Trophoblast cell (in vitro differentiated cells and primary cell): ENCODE measurements around the gene LZTS2.

Source experiments
- DNase-seq, 2 donors: peaks; one replicate each; pipeline ENCODE4 v3.0.0-alpha.2; 2016
- H2AFZ ChIP-seq: 2 replicates; pipeline ENCODE4 v1.6.1; 2013; ENCODE audit warnings: low read length, moderate library complexity, mild to moderate bottlenecking; ENCODE audit not compliant: insufficient read depth, poor library complexity
- H2AK5ac ChIP-seq: 2 replicates; pipeline ENCODE4 v1.6.1; 2013; ENCODE audit warnings: mild to moderate bottlenecking, low read length
- H2BK120ac ChIP-seq: 2 replicates; pipeline ENCODE4 v1.6.1; 2013; ENCODE audit warnings: low read length, mild to moderate bottlenecking, moderate library complexity; ENCODE audit not compliant: insufficient read depth, poor library complexity
- H2BK12ac ChIP-seq: 2 replicates; pipeline ENCODE4 v1.6.1; 2013; ENCODE audit warnings: mild to moderate bottlenecking, low read length, moderate library complexity
- H2BK5ac ChIP-seq: 2 replicates; pipeline ENCODE4 v1.6.1; 2013; ENCODE audit warnings: low read length, low read depth, moderate library complexity, mild to moderate bottlenecking; ENCODE audit not compliant: poor library complexity
- H3K14ac ChIP-seq: 2 replicates; pipeline ENCODE4 v1.6.1; 2013; ENCODE audit warnings: mild to moderate bottlenecking, low read length
- H3K18ac ChIP-seq: 2 replicates; pipeline ENCODE4 v1.6.1; 2013; ENCODE audit warnings: mild to moderate bottlenecking, low read length
- H3K23ac ChIP-seq: 2 replicates; pipeline ENCODE4 v1.6.1; 2013; ENCODE audit warnings: low read length
- H3K27ac ChIP-seq: 2 replicates; pipeline ENCODE4 v1.5.1; 2013; ENCODE audit warnings: low read depth, mild to moderate bottlenecking, inconsistent platforms, low read length, moderate library complexity
- H3K27me3 ChIP-seq: 2 replicates; pipeline ENCODE4 v1.6.1; 2013; ENCODE audit warnings: inconsistent platforms, mild to moderate bottlenecking, low read length, moderate library complexity; ENCODE audit not compliant: insufficient read depth
- H3K36me3 ChIP-seq, 2 experiments: 1 replicate in 1 of 2; 2 replicates in 1 of 2; pipeline ENCODE4 v1.6.1; 2013; ENCODE audit warnings: low read length in 2 of 2, mild to moderate bottlenecking in 2 of 2, moderate library complexity in 1 of 2; ENCODE audit not compliant: insufficient read depth in 2 of 2, control insufficient read depth in 1 of 2
- H3K4ac ChIP-seq: 2 replicates; pipeline ENCODE4 v1.6.1; 2013; ENCODE audit warnings: low read depth, mild to moderate bottlenecking, low read length, moderate library complexity
- H3K4me1 ChIP-seq, 2 experiments: 1 replicate in 1 of 2; 2 replicates in 1 of 2; pipeline ENCODE4 v1.6.1; 2013; ENCODE audit warnings: low read length in 2 of 2, mild to moderate bottlenecking in 2 of 2, moderate library complexity in 1 of 2; ENCODE audit not compliant: insufficient read depth in 2 of 2, control insufficient read depth in 1 of 2
- H3K4me2 ChIP-seq: 2 replicates; pipeline ENCODE4 v1.6.1; 2013; ENCODE audit warnings: inconsistent platforms, mild to moderate bottlenecking, low read length, moderate library complexity
- H3K4me3 ChIP-seq: 2 replicates; pipeline ENCODE4 v1.5.1; 2013; ENCODE audit warnings: mild to moderate bottlenecking, low read depth, low read length, inconsistent platforms
- H3K79me1 ChIP-seq: one replicate; pipeline ENCODE4 v1.6.1; 2013; ENCODE audit warnings: low read length
- H3K79me2 ChIP-seq: 2 replicates; pipeline ENCODE4 v1.6.1; 2013; ENCODE audit warnings: low read length, mild to moderate bottlenecking; ENCODE audit not compliant: control insufficient read depth, insufficient read depth, poor library complexity
- H3K9ac ChIP-seq: 2 replicates; pipeline ENCODE4 v1.6.1; 2013; ENCODE audit warnings: mild to moderate bottlenecking, low read length
- H3K9me3 ChIP-seq: 2 replicates; pipeline ENCODE4 v1.6.1; 2013; ENCODE audit warnings: low read depth, mild to moderate bottlenecking, control low read depth, inconsistent platforms, low read length; ENCODE audit not compliant: insufficient read depth
- H4K12ac ChIP-seq: 2 replicates; pipeline ENCODE4 v1.6.1; 2013; ENCODE audit warnings: low read depth, mild to moderate bottlenecking, low read length, moderate library complexity
- H4K8ac ChIP-seq: 2 replicates; pipeline ENCODE4 v1.6.1; 2013; ENCODE audit warnings: low read depth, mild to moderate bottlenecking, low read length, moderate library complexity
- H4K91ac ChIP-seq: one replicate; pipeline ENCODE4 v1.6.1; 2013; ENCODE audit warnings: low read depth, mild to moderate bottlenecking, low read length, moderate library complexity
- WGBS: extraction: QIAGEN DNeasy Blood & Tissue Kit; methylation state at CpG from one replicate; pipeline ENCODE4 v1.1.7; 2013; ENCODE audit warnings: missing lambda C conversion rate; ENCODE audit not compliant: insufficient read length, insufficient coverage; ENCODE audit errors: extremely low coverage; 5-methylcytosine and 5-hydroxymethylcytosine counted together

LZTS2 gene

DNA sequence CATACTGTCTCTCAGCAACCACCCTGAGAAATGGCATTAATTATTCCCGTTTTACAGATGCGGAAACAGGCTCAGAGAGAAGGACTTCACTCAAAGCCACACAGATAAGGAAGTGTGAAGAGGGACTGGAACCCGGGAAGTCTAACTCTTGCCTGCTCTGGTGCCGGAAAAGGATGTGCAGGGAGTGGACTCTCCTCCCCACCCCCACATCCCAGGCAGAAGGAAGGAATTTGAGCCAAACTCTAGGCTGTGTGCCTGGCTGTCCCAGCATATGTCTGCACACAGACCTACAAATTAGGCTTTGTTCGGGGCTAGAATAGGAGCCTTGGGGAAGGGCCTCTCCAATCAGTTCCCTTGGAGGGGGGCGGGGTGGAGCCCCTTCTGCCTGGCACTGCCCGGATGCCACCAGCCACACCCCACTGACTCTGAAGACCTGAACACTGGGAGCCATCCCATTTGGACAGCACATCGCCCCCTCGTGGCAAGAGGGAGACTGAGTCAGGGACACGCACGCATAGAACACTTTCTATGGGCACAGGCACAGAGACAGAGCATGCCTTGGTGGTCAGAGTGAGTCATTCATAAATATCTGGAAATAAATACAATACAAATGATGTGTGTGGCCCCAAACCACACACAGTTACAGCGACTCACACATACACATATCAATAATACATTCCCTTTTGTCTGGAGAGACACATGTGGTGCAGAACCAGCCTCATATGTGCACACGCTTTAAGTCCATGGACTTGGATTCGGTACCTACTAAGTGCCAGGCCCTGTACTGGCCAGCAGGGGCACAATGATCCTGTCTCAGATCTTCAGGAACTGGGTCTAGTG is 13.1 kb downstream of the LZTS2 start:
- no peak overlapping the region for H3K4me2 ChIP-seq
- no CpG with 5 or more reads among the region's 14 CpGs for WGBS
- H3K9me3 ChIP-seq, result no peaks in the 10 kb centered on the region
- H2AFZ ChIP-seq, result no peak overlapping the region
- peaks cover 9% of the 10 kb centered on the region for H3K27me3 ChIP-seq
- no peaks in the 10 kb centered on the region for H3K36me3 ChIP-seq
- H4K8ac ChIP-seq, result no peak overlapping the region
- no peak overlapping the region for H2BK12ac ChIP-seq
- H4K12ac ChIP-seq, result no peak overlapping the region
- no peak overlapping the region for H2BK5ac ChIP-seq
- no peak overlapping the region for H3K27ac ChIP-seq
- H3K79me2 ChIP-seq, result no peaks in the 10 kb centered on the region
- peak; percentile 77 to 89 for DNase-seq
- no peak overlapping the region for H3K4me3 ChIP-seq
- H2AK5ac ChIP-seq, result no peak overlapping the region
- no peak overlapping the region for H3K14ac ChIP-seq
- no peak overlapping the region for H2BK120ac ChIP-seq
- no peak overlapping the region for H3K23ac ChIP-seq
- no peak overlapping the region for H3K4ac ChIP-seq
- no peak overlapping the region for H3K9ac ChIP-seq
- H3K18ac ChIP-seq, result no peak overlapping the region
- H3K79me1 ChIP-seq, result no peaks in the 10 kb centered on the region
- no peak overlapping the region for H4K91ac ChIP-seq
- no peaks in the 10 kb centered on the region for H3K4me1 ChIP-seq

DNA sequence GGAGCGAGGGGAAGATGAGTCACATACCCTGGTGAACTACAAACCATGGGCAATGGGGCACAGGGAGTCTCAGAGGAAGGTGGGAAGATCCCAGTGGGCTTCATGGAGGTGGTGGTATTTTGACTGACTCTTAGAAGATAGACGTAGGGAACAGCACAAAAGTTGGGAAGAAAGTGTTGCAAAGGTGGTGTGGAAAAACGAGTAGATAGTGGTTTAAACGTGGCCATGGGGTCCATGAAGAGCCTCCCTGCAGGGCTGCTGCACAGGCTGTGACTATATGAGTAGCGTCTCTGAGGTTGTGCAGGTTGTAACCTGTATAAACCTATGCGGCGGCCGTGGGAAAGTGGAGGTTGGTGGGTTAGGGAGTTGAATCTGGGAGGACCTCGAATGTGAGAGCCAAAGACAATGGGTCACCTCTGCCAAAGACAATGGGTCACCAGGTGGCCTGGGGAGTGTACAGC is 13.8 kb downstream of the LZTS2 start:
- H3K4me2 ChIP-seq, result no peak overlapping the region
- H4K12ac ChIP-seq, result no peak overlapping the region
- no peak overlapping the region for H3K4me3 ChIP-seq
- H3K79me1 ChIP-seq, result no peaks in the 10 kb centered on the region
- H3K18ac ChIP-seq, result no peak overlapping the region
- H3K36me3 ChIP-seq, result no peaks in the 10 kb centered on the region
- H2BK120ac ChIP-seq, result no peak overlapping the region
- H3K14ac ChIP-seq, result no peak overlapping the region
- no peak overlapping the region for H3K23ac ChIP-seq
- no peak overlapping the region for H4K8ac ChIP-seq
- peaks cover 3 to 5% of the 10 kb centered on the region in 2 experiments for H3K4me1 ChIP-seq
- no peak overlapping the region for H3K27ac ChIP-seq
- H3K4ac ChIP-seq, result no peak overlapping the region
- H4K91ac ChIP-seq, result no peak overlapping the region
- H3K9ac ChIP-seq, result no peak overlapping the region
- H3K79me2 ChIP-seq, result no peaks in the 10 kb centered on the region
- DNase-seq, result no peak
- H3K27me3 ChIP-seq, result peaks cover 9% of the 10 kb centered on the region
- no peak overlapping the region for H2AFZ ChIP-seq
- H3K9me3 ChIP-seq, result no peaks in the 10 kb centered on the region
- H2AK5ac ChIP-seq, result no peak overlapping the region
- no peak overlapping the region for H2BK5ac ChIP-seq
- H2BK12ac ChIP-seq, result no peak overlapping the region
- WGBS, result 100% methylated on average over 2 of the region's 9 CpGs

DNA sequence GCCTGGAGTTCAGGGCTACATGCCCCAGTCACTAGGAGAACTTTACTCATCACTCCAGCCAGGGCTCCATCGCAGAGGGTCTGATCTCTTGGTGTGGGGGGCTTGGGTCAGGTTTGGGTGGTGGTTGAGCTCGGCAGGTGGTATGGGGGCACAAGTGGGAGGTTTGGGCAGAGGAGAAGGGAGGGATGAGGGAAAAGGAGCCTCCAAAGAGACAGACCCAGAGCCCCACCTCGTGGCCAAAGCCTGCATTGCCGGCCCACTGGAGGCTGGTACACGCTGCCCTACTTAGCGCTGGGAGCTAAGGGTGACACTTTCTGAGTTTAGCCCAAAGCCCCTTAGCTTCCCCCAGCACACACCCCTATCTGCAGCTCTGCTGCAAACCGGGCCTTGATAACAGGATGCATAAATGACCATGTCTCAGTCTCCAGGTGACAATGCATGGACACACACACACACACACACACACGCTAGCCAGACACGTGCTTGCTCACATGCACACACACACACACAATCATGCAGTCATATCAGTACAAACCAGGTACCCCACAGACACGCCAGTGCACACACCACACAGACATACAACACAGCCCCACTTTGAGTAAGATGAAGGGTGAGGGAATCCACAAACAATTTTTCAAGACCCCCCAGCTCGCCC is 14.7 kb downstream of the LZTS2 start:
- Histone ChIP-seq H3K79me2 (no peaks in the 10 kb centered on the region), H4K8ac (no peak overlapping the region), H3K4me3 (no peak overlapping the region), H3K9me3 (peaks cover 2% of the 10 kb centered on the region), H2BK120ac (no peak overlapping the region), H4K91ac (no peak overlapping the region), H3K4ac (no peak overlapping the region), H4K12ac (no peak overlapping the region), H2BK5ac (no peak overlapping the region), H3K23ac (no peak overlapping the region), H2AK5ac (no peak overlapping the region), H3K18ac (no peak overlapping the region), H2BK12ac (no peak overlapping the region), H3K27me3 (peaks cover 9% of the 10 kb centered on the region), H3K36me3 (no peaks in the 10 kb centered on the region), H3K27ac (no peak overlapping the region), H3K79me1 (no peaks in the 10 kb centered on the region), H3K4me2 (no peak overlapping the region), H2AFZ (no peak overlapping the region), H3K14ac (no peak overlapping the region), H3K9ac (no peak overlapping the region), H3K4me1 (peaks cover 7 to 13% of the 10 kb centered on the region in 2 experiments)
- WGBS, result no CpG with 5 or more reads among the region's 11 CpGs
- DNase-seq, result peak; percentile 73 to 85

DNA sequence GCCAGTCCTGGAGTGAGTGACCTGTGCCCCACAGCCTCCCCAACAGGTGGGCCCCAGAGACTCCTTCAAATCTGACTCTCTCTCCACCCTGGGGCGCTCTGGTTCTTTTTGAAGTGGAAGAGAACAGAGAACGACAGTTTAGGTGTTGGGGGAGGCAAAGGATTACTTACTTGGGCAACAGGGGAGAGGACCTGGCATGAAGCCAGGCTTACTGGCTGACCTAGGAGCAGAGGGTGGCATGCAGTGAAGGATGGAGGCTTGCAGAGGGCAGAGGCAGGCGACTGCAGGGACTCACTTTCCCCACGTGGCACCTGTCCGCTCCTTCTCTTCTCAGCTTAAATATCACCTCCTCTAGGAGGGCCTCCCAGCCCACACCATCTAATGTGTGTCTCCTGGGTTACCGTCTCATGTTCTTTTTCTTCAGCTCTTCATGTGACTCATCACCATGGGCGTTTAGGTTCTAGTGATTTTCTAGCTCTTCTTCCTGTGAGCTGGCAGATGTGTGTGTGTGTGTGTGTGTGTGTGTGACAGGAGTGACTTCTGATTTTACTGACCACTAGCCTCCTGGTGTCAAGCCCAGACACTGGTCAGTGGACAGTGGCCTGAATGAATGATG is 15.5 kb downstream of the LZTS2 start:
- no peak overlapping the region for H3K14ac ChIP-seq
- no peak overlapping the region for H2BK120ac ChIP-seq
- H3K9ac ChIP-seq, result no peak overlapping the region
- H3K79me2 ChIP-seq, result no peaks in the 10 kb centered on the region
- no peak overlapping the region for H4K12ac ChIP-seq
- H4K8ac ChIP-seq, result no peak overlapping the region
- H4K91ac ChIP-seq, result no peak overlapping the region
- no peak overlapping the region for H3K4me2 ChIP-seq
- no CpG with 5 or more reads among the region's 7 CpGs for whole genome bisulfite sequencing
- no peak overlapping the region for H2AFZ ChIP-seq
- no peaks in the 10 kb centered on the region for H3K79me1 ChIP-seq
- peaks cover 9% of the 10 kb centered on the region for H3K27me3 ChIP-seq
- peaks cover 2% of the 10 kb centered on the region for H3K9me3 ChIP-seq
- no peak overlapping the region for H2BK5ac ChIP-seq
- no peak for DNase-seq
- H2AK5ac ChIP-seq, result no peak overlapping the region
- no peak overlapping the region for H3K4ac ChIP-seq
- H3K23ac ChIP-seq, result no peak overlapping the region
- H3K27ac ChIP-seq, result no peak overlapping the region
- H3K4me1 ChIP-seq, result peaks cover 7 to 13% of the 10 kb centered on the region in 2 experiments
- no peaks in the 10 kb centered on the region for H3K36me3 ChIP-seq
- H3K4me3 ChIP-seq, result no peak overlapping the region
- no peak overlapping the region for H3K18ac ChIP-seq
- no peak overlapping the region for H2BK12ac ChIP-seq
